ENCODE results near the gene AKAIN1.
A peak's percentile ranks its signal among the peaks of the same experiment; 100 is the strongest.

Gene AKAIN1

DNA sequence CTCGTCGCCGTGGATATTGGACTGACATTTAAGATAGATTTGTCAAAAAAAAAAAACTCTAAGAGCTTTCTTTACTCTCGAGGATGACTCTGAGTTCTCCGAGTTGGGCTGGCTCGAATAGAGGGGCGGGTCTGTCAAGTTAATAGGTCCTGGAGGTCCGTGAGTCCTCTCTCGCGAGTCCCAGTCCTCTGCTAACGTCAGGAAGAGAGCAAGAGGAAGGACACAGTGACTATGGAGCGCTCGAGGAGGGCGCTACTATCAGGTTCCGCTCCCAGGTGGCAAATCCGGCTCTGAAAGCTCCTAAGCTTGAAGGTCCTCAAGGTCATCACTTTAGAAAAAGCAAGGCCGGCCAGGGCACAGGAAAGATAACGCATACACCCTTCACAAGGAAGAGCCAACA, 404 bp upstream of the AKAIN1 start:
- 11 to 12% methylated on average over 15 to 18 of the region's 18 CpGs for WGBS, 2 experiments
- Histone ChIP-seq H3K27me3 (ENCODE audit: control insufficient read depth, insufficient read depth, low read length, poor library complexity, severe bottlenecking) (peaks cover 70% of the 10 kb centered on the region), H3K4me1 (ENCODE audit: control insufficient read depth, insufficient read depth, low read length) (peaks cover 13% of the 10 kb centered on the region), H3K36me3 (ENCODE audit: control insufficient read depth, insufficient read depth, low read length) (no peaks in the 10 kb centered on the region), H3K27ac (ENCODE audit: insufficient read depth, low read depth, low read length, poor library complexity, severe bottlenecking) (no peak overlapping the region), H3K4me3 (ENCODE audit: insufficient read depth, low read depth, low read length) (peak overlapping the region; percentile 11), H3K9me3 (ENCODE audit: control insufficient read depth, low read length) (no peaks in the 10 kb centered on the region)

DNA sequence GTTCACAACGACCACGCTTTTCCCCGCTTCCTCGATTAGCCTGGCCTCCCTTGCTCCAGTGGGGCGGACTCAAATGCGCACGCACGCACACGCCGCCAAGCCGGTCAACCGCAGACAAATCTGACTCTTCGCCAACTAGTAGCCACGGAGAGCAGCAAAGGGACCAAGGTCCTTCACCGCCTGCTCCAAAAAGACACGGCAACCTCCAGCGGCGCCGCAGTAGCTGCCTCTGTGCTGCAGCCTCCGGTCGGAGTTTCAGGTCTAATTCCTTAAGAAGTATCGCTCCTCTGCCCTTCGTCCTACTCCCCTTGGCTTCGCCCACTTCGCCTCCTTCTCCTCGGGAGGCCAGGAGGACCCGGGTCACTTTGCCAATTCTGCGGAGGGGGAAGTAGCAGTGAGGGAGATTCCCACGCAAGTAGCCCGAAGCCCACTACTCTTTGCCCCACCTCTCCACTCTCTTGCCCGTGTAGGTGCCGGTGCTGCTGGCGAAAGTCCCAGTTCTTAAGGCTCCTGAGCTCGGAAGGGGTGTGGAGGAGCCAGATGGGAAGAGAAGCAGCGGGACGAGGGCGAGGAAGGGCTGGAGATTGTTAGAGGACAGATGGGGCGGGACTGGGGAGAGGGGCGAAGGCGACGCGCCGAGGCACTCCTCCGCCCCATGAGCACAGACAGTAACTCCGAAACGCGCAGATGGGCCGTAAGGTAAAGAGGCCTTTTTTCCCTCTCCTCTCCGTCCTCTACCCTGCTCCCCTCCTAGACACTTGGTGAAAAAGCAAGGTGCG, 615 bp downstream of the AKAIN1 start:
- Histone ChIP-seq H3K4me1 (ENCODE audit: control insufficient read depth, insufficient read depth, low read length) (peaks cover 13% of the 10 kb centered on the region), H3K36me3 (ENCODE audit: control insufficient read depth, insufficient read depth, low read length) (no peaks in the 10 kb centered on the region), H3K4me3 (ENCODE audit: insufficient read depth, low read depth, low read length) (peak overlapping the region; percentile 27), H3K27me3 (ENCODE audit: control insufficient read depth, insufficient read depth, low read length, poor library complexity, severe bottlenecking) (peaks cover 70% of the 10 kb centered on the region), H3K9me3 (ENCODE audit: control insufficient read depth, low read length) (no peaks in the 10 kb centered on the region), H3K27ac (ENCODE audit: insufficient read depth, low read depth, low read length, poor library complexity, severe bottlenecking) (no peak overlapping the region)
- 1 to 2% methylated on average over 47 to 50 of the region's 50 CpGs for WGBS, 2 experiments

GRCh38 chr18:5195656-5196055, 1.4 kb downstream of the AKAIN1 start:
- Histone ChIP-seq H3K4me1 (ENCODE audit: control insufficient read depth, insufficient read depth, low read length) (peaks cover 13% of the 10 kb centered on the region), H3K27ac (ENCODE audit: insufficient read depth, low read depth, low read length, poor library complexity, severe bottlenecking) (no peak overlapping the region), H3K4me3 (ENCODE audit: insufficient read depth, low read depth, low read length) (no peak overlapping the region), H3K36me3 (ENCODE audit: control insufficient read depth, insufficient read depth, low read length) (no peaks in the 10 kb centered on the region), H3K9me3 (ENCODE audit: control insufficient read depth, low read length) (no peaks in the 10 kb centered on the region), H3K27me3 (ENCODE audit: control insufficient read depth, insufficient read depth, low read length, poor library complexity, severe bottlenecking) (peaks cover 70% of the 10 kb centered on the region)
- 40 to 58% methylated on average over 2 of the region's 2 CpGs for WGBS, 2 experiments

- Histone ChIP-seq H3K4me1 (ENCODE audit: control insufficient read depth, insufficient read depth, low read length) (no peaks in the 10 kb centered on the region), H3K9me3 (ENCODE audit: control insufficient read depth, low read length) (no peaks in the 10 kb centered on the region), H3K27me3 (ENCODE audit: control insufficient read depth, insufficient read depth, low read length, poor library complexity, severe bottlenecking) (no peaks in the 10 kb centered on the region), H3K36me3 (ENCODE audit: control insufficient read depth, insufficient read depth, low read length) (no peaks in the 10 kb centered on the region), H3K27ac (ENCODE audit: insufficient read depth, low read depth, low read length, poor library complexity, severe bottlenecking) (no peak overlapping the region), H3K4me3 (ENCODE audit: insufficient read depth, low read depth, low read length) (no peak overlapping the region)
- WGBS, 2 experiments, result 79 to 90% methylated on average over 3 of the region's 3 CpGs
Observed at GRCh38 chr18:5180254-5180653, 16.8 kb downstream of the AKAIN1 start.

DNA sequence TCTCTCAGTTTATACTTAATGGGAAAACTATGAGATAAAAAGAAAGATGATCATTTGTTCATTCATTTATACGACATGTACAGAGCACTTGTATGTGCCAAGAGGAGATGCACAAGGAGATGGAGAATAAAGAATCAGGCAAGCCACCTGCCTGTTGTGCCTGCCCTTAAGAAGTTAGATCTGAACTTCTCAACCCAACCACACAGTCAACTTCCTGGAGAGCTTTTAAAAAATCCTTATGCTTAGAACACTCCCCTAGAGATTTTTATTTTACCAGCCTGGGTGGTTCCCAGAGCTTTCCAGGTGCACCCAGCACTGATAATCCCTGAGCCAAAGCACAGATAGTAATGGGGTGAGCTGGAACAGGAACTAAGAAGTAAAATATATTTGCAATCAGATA, 18.5 kb downstream of the AKAIN1 start:
- Histone ChIP-seq H3K36me3 (ENCODE audit: control insufficient read depth, insufficient read depth, low read length) (no peaks in the 10 kb centered on the region), H3K27me3 (ENCODE audit: control insufficient read depth, insufficient read depth, low read length, poor library complexity, severe bottlenecking) (no peaks in the 10 kb centered on the region), H3K4me1 (ENCODE audit: control insufficient read depth, insufficient read depth, low read length) (no peaks in the 10 kb centered on the region), H3K27ac (ENCODE audit: insufficient read depth, low read depth, low read length, poor library complexity, severe bottlenecking) (no peak overlapping the region), H3K4me3 (ENCODE audit: insufficient read depth, low read depth, low read length) (no peak overlapping the region), H3K9me3 (ENCODE audit: control insufficient read depth, low read length) (no peaks in the 10 kb centered on the region)
- whole genome bisulfite sequencing, 2 experiments, result 94 to 100% methylated on average over 1 of the region's 1 CpG

GRCh38 chr18:5175378-5175777, 21.7 kb downstream of the AKAIN1 start:
- Histone ChIP-seq H3K27me3 (ENCODE audit: control insufficient read depth, insufficient read depth, low read length, poor library complexity, severe bottlenecking) (no peaks in the 10 kb centered on the region), H3K36me3 (ENCODE audit: control insufficient read depth, insufficient read depth, low read length) (no peaks in the 10 kb centered on the region), H3K27ac (ENCODE audit: insufficient read depth, low read depth, low read length, poor library complexity, severe bottlenecking) (no peak overlapping the region), H3K9me3 (ENCODE audit: control insufficient read depth, low read length) (no peaks in the 10 kb centered on the region), H3K4me3 (ENCODE audit: insufficient read depth, low read depth, low read length) (no peak overlapping the region), H3K4me1 (ENCODE audit: control insufficient read depth, insufficient read depth, low read length) (no peaks in the 10 kb centered on the region)
- whole genome bisulfite sequencing, 2 experiments, result 95 to 100% methylated on average over 4 to 5 of the region's 5 CpGs

- no peaks in the 10 kb centered on the region for H3K9me3 ChIP-seq (ENCODE audit: control insufficient read depth, low read length)
- no peak overlapping the region for H3K4me3 ChIP-seq (ENCODE audit: insufficient read depth, low read depth, low read length)
- no peaks in the 10 kb centered on the region for H3K27me3 ChIP-seq (ENCODE audit: control insufficient read depth, insufficient read depth, low read length, poor library complexity, severe bottlenecking)
- no peaks in the 10 kb centered on the region for H3K36me3 ChIP-seq (ENCODE audit: control insufficient read depth, insufficient read depth, low read length)
- no peaks in the 10 kb centered on the region for H3K4me1 ChIP-seq (ENCODE audit: control insufficient read depth, insufficient read depth, low read length)
- H3K27ac ChIP-seq (ENCODE audit: insufficient read depth, low read depth, low read length, poor library complexity, severe bottlenecking), result no peak overlapping the region
- 93 to 95% methylated on average over 6 of the region's 6 CpGs for WGBS, 2 experiments
Observed at GRCh38 chr18:5173646-5174045, 23.4 kb downstream of the AKAIN1 start.

DNA sequence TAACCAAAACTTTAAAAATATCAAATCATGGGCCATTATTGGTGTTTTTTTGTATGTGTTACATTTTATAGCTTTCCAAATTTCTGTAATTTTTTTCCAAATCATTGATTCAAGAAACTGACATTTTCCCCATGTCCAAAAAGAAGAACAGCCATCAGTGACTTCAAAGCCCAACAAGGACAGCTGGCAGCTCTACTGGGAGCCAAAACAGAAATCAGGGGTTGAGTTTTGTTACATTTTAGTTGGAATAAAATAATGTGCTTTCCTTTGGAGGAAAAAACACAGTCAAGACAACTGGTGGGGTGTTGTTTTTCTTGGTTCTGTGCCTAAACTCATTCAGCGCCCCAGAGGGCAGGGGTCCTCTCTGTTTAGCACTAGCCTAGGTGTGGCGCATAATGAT, 23.8 kb downstream of the AKAIN1 start:
- Histone ChIP-seq H3K9me3 (ENCODE audit: control insufficient read depth, low read length) (no peaks in the 10 kb centered on the region), H3K4me3 (ENCODE audit: insufficient read depth, low read depth, low read length) (no peak overlapping the region), H3K36me3 (ENCODE audit: control insufficient read depth, insufficient read depth, low read length) (no peaks in the 10 kb centered on the region), H3K27me3 (ENCODE audit: control insufficient read depth, insufficient read depth, low read length, poor library complexity, severe bottlenecking) (no peaks in the 10 kb centered on the region), H3K27ac (ENCODE audit: insufficient read depth, low read depth, low read length, poor library complexity, severe bottlenecking) (no peak overlapping the region), H3K4me1 (ENCODE audit: control insufficient read depth, insufficient read depth, low read length) (no peaks in the 10 kb centered on the region)
- 94% methylated on average over 2 of the region's 2 CpGs for WGBS, 2 experiments

DNA sequence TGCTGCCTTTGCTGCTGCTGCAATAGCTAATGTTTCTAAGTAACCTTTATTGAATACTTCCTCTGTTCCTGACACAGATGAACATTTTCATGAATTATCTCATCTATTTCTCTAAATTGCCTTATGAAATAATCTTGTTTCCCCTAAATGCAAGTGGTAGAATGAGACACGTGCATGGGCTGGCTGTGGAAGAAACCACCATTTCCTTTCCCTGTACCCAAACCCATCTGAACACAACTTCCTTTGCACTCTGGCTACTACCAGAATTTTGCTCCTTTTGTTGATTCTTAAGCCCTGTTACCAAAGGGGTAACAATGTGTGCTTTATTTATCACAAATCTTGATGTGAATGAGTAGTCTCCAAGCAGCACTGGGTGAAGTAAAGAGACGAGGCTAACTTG, 29.2 kb downstream of the AKAIN1 start:
- H3K4me3 ChIP-seq (ENCODE audit: insufficient read depth, low read depth, low read length), result no peak overlapping the region

DNA sequence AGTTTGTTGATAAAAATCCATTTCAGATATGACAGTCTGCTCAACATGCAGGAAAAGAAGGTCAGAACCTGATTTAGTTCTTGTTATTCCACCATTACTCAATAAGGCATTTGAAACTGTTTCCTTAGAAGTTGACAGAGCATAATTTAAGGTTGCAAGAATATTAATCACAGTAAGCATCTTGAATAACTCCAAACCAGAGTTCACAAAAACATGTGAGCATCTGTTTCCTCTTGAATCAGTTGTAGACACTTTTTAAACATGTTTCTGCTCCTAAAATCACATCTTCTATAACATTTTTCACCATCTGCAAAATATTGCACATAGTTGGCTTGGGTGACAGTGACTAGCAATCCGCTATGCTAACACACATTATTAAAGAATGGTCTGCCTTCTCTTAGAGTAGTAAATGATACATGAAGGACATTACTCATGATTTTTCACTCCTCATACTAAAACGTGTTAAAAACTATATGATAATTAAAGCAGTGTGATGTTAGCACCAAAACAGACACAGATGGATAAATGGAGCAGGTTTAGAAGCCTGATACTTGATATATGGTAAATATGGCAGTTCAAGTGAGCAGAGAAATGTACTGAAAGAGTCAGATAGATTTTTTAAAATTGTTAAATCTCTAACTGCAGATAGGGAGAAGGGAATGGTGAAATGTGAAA, 30.3 kb downstream of the AKAIN1 start:
- 100% methylated on average over 1 to 2 of the region's 2 CpGs for WGBS, 2 experiments

More for the DNA sequence above, 29.2 kb downstream of the AKAIN1 start:
- Histone ChIP-seq H3K9me3 (ENCODE audit: control insufficient read depth, low read length) (no peaks in the 10 kb centered on the region), H3K27me3 (ENCODE audit: control insufficient read depth, insufficient read depth, low read length, poor library complexity, severe bottlenecking) (no peaks in the 10 kb centered on the region), H3K4me1 (ENCODE audit: control insufficient read depth, insufficient read depth, low read length) (no peaks in the 10 kb centered on the region), H3K36me3 (ENCODE audit: control insufficient read depth, insufficient read depth, low read length) (no peaks in the 10 kb centered on the region), H3K27ac (ENCODE audit: insufficient read depth, low read depth, low read length, poor library complexity, severe bottlenecking) (no peak overlapping the region)
- WGBS, 2 experiments, result 89 to 97% methylated on average over 2 of the region's 2 CpGs

More for the DNA sequence above, 30.3 kb downstream of the AKAIN1 start:
- Histone ChIP-seq H3K36me3 (ENCODE audit: control insufficient read depth, insufficient read depth, low read length) (no peaks in the 10 kb centered on the region), H3K27me3 (ENCODE audit: control insufficient read depth, insufficient read depth, low read length, poor library complexity, severe bottlenecking) (no peaks in the 10 kb centered on the region), H3K4me3 (ENCODE audit: insufficient read depth, low read depth, low read length) (no peak overlapping the region), H3K27ac (ENCODE audit: insufficient read depth, low read depth, low read length, poor library complexity, severe bottlenecking) (no peak overlapping the region), H3K9me3 (ENCODE audit: control insufficient read depth, low read length) (no peaks in the 10 kb centered on the region), H3K4me1 (ENCODE audit: control insufficient read depth, insufficient read depth, low read length) (no peaks in the 10 kb centered on the region)

Measured in ectodermal cell (in vitro differentiated cells).